Adrenal gland (tissue), 12 donors: Measurements from ENCODE around the gene AKT3. TPM values are rescaled to one million over a fixed set of nuclear protein-coding genes. Genes with fewer than 3 reads are reported as not detected.

ENCODE experiments used
- DNase-seq, 7 donors: peaks; one replicate each; pipeline ENCODE4 v3.0.0-alpha.2; 2019 to 2020
- H3K27ac ChIP-seq, 5 donors: fragments of 200-600 bp; sonication (generic) in 4 of 5; 1 replicate in 3 of 5; 2 replicates in 2 of 5; pipeline versions ENCODE4 v1.5.1 to v1.8.0; 2016 to 2020; ENCODE audit warnings: mild to moderate bottlenecking in 1 of 5
- H3K27me3 ChIP-seq: fragments of 200-600 bp; 2 replicates; pipeline ENCODE4 v1.8.0; 2021
- H3K36me3 ChIP-seq, 2 donors: fragments of 200-600 bp; replicated peaks in 1 of 2; 1 replicate in 1 of 2; 2 replicates in 1 of 2; pipeline versions ENCODE4 v1.5.1 to v1.8.0; 2018 to 2022
- H3K4me1 ChIP-seq, 2 donors: fragments of 200-600 bp; replicated peaks in 1 of 2; 1 replicate in 1 of 2; 2 replicates in 1 of 2; pipeline versions ENCODE4 v1.5.1 to v1.8.0; 2018 to 2021
- H3K4me3 ChIP-seq, 4 donors: fragments of 200-600 bp; sonication (generic) in 3 of 4; one replicate each; pipeline ENCODE4 v1.5.1; 2016 to 2018
- H3K9me3 ChIP-seq, 3 donors: fragments of 200-600 bp; sonication (generic) in 1 of 3; replicated peaks in 1 of 3; 1 replicate in 2 of 3; 2 replicates in 1 of 3; pipeline versions ENCODE4 v1.5.1 to v1.8.0; 2016 to 2021
- POLR2A ChIP-seq, 2 donors: fragments of 450-650 bp; IDR thresholded peaks; one replicate each; pipeline ENCODE4 v1.6.1; 2017; ENCODE audit warnings: antibody characterized with exemption in 2 of 2, mild to moderate bottlenecking in 2 of 2, moderate library complexity in 1 of 2
- WGBS, 4 donors: extraction: QIAGEN DNeasy Blood & Tissue Kit in 2 of 4; methylation state at CpG; one replicate each; pipeline versions ENCODE4 v1.1.5 to v1.1.7; 2013 to 2017; 5-methylcytosine and 5-hydroxymethylcytosine counted together
- intact Hi-C, 2 donors: fragments of 100-400 bp; cut with DNase I; formaldehyde crosslinking; loops; one replicate each; pipeline versions ENCODE4 v1.14.1 to v1.15.0; 2022 to 2023
- polyA plus RNA-seq, 3 donors: library from polyadenylated mRNA; stranded (reverse); fragments of 200-250 nt in 2 of 3; fragments of 350-450 nt in 1 of 3; fragmentation: Illumina TruSeq in 1 of 3; extraction: RNeasy Lipid Tissue Mini Kit (QIAGEN cat#74804) in 1 of 3; gene quantifications; one replicate each; pipeline ENCODE4 v1.2.3, GENCODE V29; 2013 to 2014
- total RNA-seq, 9 donors: library from RNA; depleted of rRNA in 4 of 9; stranded (reverse); fragments of >200 nt in 4 of 9; fragments of 120-200 nt in 1 of 9; fragmentation: NEBNext Ultra II Directional in 1 of 9; extraction: Animal tissue kit (Norgen Biotek cat#: 25700) in 1 of 9; gene quantifications; one replicate each; pipeline versions ENCODE4 v1.1.0 to v1.2.4, GENCODE V29; 2013 to 2023
- TF ChIP-seq, protein P1 (sequence below), 6 experiments: fragments of 450-650 bp in 4 of 6; fragments of 200-600 bp in 2 of 6; sonication (generic) in 1 of 6; IDR thresholded peaks; 1 replicate in 5 of 6; 2 replicates in 1 of 6; pipeline versions ENCODE4 v1.5.1 to v1.8.0; 2016 to 2021; ENCODE audit warnings: antibody characterized with exemption in 6 of 6, mild to moderate bottlenecking in 2 of 6, moderate library complexity in 1 of 6
- donor health status: healthy with polysubstance abuse.
- donor health status: Bipolar disorder and iron deficiency.
- donor health status: DM: yes; HTN: yes; CAD: no.
- donor health status: DM: no; HTN: no; CAD: no.
- donor health status: DM: no; HTN: no; CAD: no.
- donor health status: DM: yes; HTN: yes; CAD: no.

The AKT3 gene
- total and polyA plus RNA-seq, 12 donors, result 11.4 to 82.3 (median 32.4) TPM

DNA sequence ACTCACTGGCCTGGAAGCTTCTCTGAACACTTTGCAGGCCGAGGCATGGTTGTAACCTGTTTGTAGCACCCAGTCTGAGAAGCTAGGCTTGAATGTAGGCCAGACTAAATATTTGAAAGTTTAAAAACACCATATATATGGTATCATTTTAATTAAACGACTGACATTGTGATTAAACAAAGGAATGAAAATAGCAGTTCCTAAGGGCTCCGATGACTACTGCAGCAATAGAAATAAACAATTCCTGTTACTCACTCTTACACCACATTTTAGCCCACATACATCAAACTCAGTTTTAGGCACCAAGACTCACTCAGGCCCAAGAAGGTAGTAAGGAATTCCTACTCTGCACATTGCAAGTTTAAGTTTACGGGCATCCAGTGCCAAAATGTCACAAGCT, 281.2 kb downstream of the AKT3 start:
- no peaks in the 10 kb centered on the region for H3K27me3 ChIP-seq
- intact Hi-C loops, result no loop called here
- WGBS, 4 donors, result 88 to 92% (median 91%) methylated on average over 4 of the region's 4 CpGs
- H3K27ac ChIP-seq, result no peak overlapping the region
- H3K4me3 ChIP-seq, result no peak overlapping the region
- H3K36me3 ChIP-seq, result no peaks in the 10 kb centered on the region
- no peaks in the 10 kb centered on the region for H3K4me1 ChIP-seq
- TF ChIP-seq, protein P1, sequence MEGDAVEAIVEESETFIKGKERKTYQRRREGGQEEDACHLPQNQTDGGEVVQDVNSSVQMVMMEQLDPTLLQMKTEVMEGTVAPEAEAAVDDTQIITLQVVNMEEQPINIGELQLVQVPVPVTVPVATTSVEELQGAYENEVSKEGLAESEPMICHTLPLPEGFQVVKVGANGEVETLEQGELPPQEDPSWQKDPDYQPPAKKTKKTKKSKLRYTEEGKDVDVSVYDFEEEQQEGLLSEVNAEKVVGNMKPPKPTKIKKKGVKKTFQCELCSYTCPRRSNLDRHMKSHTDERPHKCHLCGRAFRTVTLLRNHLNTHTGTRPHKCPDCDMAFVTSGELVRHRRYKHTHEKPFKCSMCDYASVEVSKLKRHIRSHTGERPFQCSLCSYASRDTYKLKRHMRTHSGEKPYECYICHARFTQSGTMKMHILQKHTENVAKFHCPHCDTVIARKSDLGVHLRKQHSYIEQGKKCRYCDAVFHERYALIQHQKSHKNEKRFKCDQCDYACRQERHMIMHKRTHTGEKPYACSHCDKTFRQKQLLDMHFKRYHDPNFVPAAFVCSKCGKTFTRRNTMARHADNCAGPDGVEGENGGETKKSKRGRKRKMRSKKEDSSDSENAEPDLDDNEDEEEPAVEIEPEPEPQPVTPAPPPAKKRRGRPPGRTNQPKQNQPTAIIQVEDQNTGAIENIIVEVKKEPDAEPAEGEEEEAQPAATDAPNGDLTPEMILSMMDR (IDR thresholded peaks at IDR 0.05), result no peak
- no peak for TF ChIP-seq POLR2A (IDR thresholded peaks at IDR 0.05)
- no peak for DNase-seq
- H3K9me3 ChIP-seq, result peaks cover 0 to 3% (median 0%) of the 10 kb centered on the region in 3 donors

DNA sequence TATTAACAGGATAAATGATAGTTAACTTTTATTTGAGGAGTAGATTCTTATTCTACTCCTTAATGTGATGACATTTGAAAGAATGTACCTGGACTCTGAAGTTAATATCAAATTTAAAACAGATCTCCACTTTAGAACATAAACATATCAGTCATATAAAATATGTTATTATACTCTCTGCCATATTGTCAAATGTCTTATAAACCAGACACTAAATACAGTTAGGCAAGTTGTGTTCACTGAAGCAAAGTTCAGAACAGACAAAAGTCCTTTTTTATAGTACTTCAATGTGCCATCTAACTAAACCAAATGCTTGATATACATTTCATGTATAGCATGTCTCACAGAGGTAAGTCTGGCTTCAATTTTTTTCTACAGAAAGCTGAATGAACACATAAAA, 285.2 kb downstream of the AKT3 start:
- no peak overlapping the region for H3K4me3 ChIP-seq
- TF ChIP-seq, protein P1 (IDR thresholded peaks at IDR 0.05), result no peak
- no peak for TF ChIP-seq POLR2A (IDR thresholded peaks at IDR 0.05)
- no peak for DNase-seq
- no peaks in the 10 kb centered on the region for H3K4me1 ChIP-seq
- H3K36me3 ChIP-seq, result no peaks in the 10 kb centered on the region
- H3K9me3 ChIP-seq, result peaks cover 0 to 3% (median 0%) of the 10 kb centered on the region in 3 donors
- no peak overlapping the region for H3K27ac ChIP-seq
- intact Hi-C loops, result no loop called here
- no peaks in the 10 kb centered on the region for H3K27me3 ChIP-seq

DNA sequence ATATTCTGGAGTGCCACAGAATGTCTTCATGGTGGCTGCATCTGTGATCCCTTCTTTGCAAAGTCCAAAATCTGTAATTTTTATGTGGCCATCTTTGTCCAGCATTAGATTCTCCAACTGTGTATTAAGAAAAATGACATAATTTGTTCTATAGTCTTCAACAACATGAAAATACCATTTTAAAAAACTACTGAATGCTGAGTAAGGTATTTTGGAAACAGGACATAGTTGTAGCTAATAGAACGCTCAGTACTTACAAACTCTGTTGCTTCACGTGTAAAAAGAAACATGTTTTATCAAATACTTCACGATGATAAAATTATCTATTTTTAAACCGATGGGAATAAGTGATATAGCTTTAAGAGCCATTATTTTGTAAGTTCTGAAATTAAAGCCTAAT, 286.3 kb downstream of the AKT3 start:
- no peak overlapping the region for H3K4me3 ChIP-seq
- TF ChIP-seq, protein P1 (IDR thresholded peaks at IDR 0.05), result no peak
- no peak for TF ChIP-seq POLR2A (IDR thresholded peaks at IDR 0.05)
- no peaks in the 10 kb centered on the region for H3K36me3 ChIP-seq
- H3K27me3 ChIP-seq, result no peaks in the 10 kb centered on the region
- H3K9me3 ChIP-seq, result peaks cover 0 to 3% (median 0%) of the 10 kb centered on the region in 3 donors
- intact Hi-C loops, result no loop called here
- no peaks in the 10 kb centered on the region for H3K4me1 ChIP-seq
- DNase-seq, result no peak
- WGBS, 4 donors, result 94 to 97% (median 96%) methylated on average over 4 of the region's 4 CpGs
- no peak overlapping the region for H3K27ac ChIP-seq

DNA sequence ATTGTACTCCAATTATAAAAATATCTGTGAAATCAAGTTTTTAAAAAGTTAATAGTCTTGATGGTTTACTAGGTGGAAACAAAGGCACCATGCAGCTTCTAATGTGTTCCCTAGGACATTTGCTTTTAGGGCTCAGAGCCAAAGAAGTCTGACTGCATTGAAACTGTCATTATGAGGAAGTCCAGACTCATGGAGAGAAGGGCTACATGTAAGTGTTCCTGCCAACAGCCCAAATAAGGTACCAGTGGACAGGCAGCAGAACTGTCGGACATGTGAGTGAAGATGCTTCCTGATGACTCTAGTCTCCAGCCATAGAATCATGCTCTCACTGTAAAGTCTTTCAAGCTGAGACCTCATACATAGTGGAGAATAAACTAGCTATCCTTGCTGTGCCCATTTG, 287.6 kb downstream of the AKT3 start:
- H3K27me3 ChIP-seq, result no peaks in the 10 kb centered on the region

More for the DNA sequence above, 287.6 kb downstream of the AKT3 start:
- H3K36me3 ChIP-seq, result no peaks in the 10 kb centered on the region
- TF ChIP-seq, protein P1 (IDR thresholded peaks at IDR 0.05), result no peak
- no peak for TF ChIP-seq POLR2A (IDR thresholded peaks at IDR 0.05)
- 86 to 92% (median 89%) methylated on average over 1 of the region's 1 CpG for WGBS, 4 donors
- intact Hi-C loops, result no loop called here
- H3K9me3 ChIP-seq, result peaks cover 0 to 3% (median 0%) of the 10 kb centered on the region in 3 donors
- no peak overlapping the region for H3K27ac ChIP-seq
- no peaks in the 10 kb centered on the region for H3K4me1 ChIP-seq
- no peak for DNase-seq
- no peak overlapping the region for H3K4me3 ChIP-seq
